HL-60/S4 treated with phorbol 12-myristate 13-acetate at 8.2 ng/mL for 4 days and 3 days (cell line): ENCODE results near the gene CD63.

ENCODE experiments used
- in situ Hi-C: fragments of 300-500 bp; cut with MboI; formaldehyde crosslinking; loops from 2 replicates; pipeline ENCODE4 v1.15.0; 2022; ENCODE audit warnings: low sequenced_read_pairs

Gene CD63

GRCh38 chr12:55741931-55742680 is 13.3 kb upstream of the CD63 start:
- in situ Hi-C loops = loop anchor here (25.0 kb wide), 1 partner anchor 195 kb away; the partner anchor contains the start of genes DGKA and PYM1

GRCh38 chr12:55739025-55739378 is 10.2 kb upstream of the CD63 start:
- in situ Hi-C loops = loop anchor here (25.0 kb wide), 1 partner anchor 198 kb away; the partner anchor contains the start of genes DGKA and PYM1

- in situ Hi-C loops = loop anchor here (25.0 kb wide), 1 partner anchor 199 kb away; the partner anchor contains the start of genes DGKA and PYM1
Observed at GRCh38 chr12:55738123-55739024, 9.6 kb upstream of the CD63 start.

- in situ Hi-C loops = loop anchor here (25.0 kb wide), 1 partner anchor 200 kb away; the partner anchor contains the start of genes DGKA and PYM1
Observed at GRCh38 chr12:55737581-55738122, 8.8 kb upstream of the CD63 start.

- in situ Hi-C loops = loop anchor here (25.0 kb wide), 1 partner anchor 200 kb away; the partner anchor contains the start of genes DGKA and PYM1
Observed at GRCh38 chr12:55736780-55737580, 8.2 kb upstream of the CD63 start.

- in situ Hi-C loops = loop anchor here (25.0 kb wide), 1 partner anchor 201 kb away; the partner anchor contains the start of genes DGKA and PYM1
Observed at GRCh38 chr12:55736076-55736475, 7.3 kb upstream of the CD63 start.

GRCh38 chr12:55734595-55734994 is 5.8 kb upstream of the CD63 start:
- in situ Hi-C loops = loop anchor here (25.0 kb wide), 1 partner anchor 203 kb away; the partner anchor contains the start of genes DGKA and PYM1

- in situ Hi-C loops = loop anchor here (25.0 kb wide), 1 partner anchor 203 kb away; the partner anchor contains the start of genes DGKA and PYM1
Observed at GRCh38 chr12:55733858-55734257, 5.0 kb upstream of the CD63 start.

- in situ Hi-C loops = loop anchor here (25.0 kb wide), 1 partner anchor 204 kb away; the partner anchor contains the start of genes DGKA and PYM1
Observed at GRCh38 chr12:55733021-55733555, 4.3 kb upstream of the CD63 start.

- in situ Hi-C loops = loop anchor here (25.0 kb wide), 1 partner anchor 205 kb away; the partner anchor contains the start of genes DGKA and PYM1
Observed at GRCh38 chr12:55732288-55732687, 3.5 kb upstream of the CD63 start.

- in situ Hi-C loops = loop anchor here (25.0 kb wide), 1 partner anchor 207 kb away; the partner anchor contains the start of genes DGKA and PYM1
Observed at GRCh38 chr12:55729819-55730818, 1.3 kb upstream of the CD63 start.

GRCh38 chr12:55728186-55728938 is 447 bp downstream of the CD63 start:
- in situ Hi-C loops = loop anchor here (25.0 kb wide), 1 partner anchor 209 kb away; the partner anchor contains the start of genes DGKA and PYM1

- in situ Hi-C loops = loop anchor here (25.0 kb wide), 1 partner anchor 210 kb away; the partner anchor contains the start of genes DGKA and PYM1
Observed at GRCh38 chr12:55727643-55728185, 1.1 kb downstream of the CD63 start.

GRCh38 chr12:55726971-55727370 is 1.8 kb downstream of the CD63 start:
- in situ Hi-C loops = loop anchor here (25.0 kb wide), 1 partner anchor 210 kb away; the partner anchor contains the start of genes DGKA and PYM1

GRCh38 chr12:55725556-55725955 is 3.3 kb downstream of the CD63 start:
- in situ Hi-C loops = loop anchor here (25.0 kb wide), 1 partner anchor 212 kb away; the partner anchor contains the start of genes DGKA and PYM1

GRCh38 chr12:55724940-55725309 is 3.9 kb downstream of the CD63 start:
- in situ Hi-C loops = loop anchor here (25.0 kb wide), 1 partner anchor 212 kb away; the partner anchor contains the start of genes DGKA and PYM1
